ENCODE measurements around the gene PRKCB. TPM values are rescaled to one million over a fixed set of nuclear protein-coding genes. Genes with fewer than 3 reads are reported as not detected.

Gene PRKCB
- total and polyA plus RNA-seq, 2 donors (not counting 1 experiment from before 2014, with no cell fraction given): 0.01 TPM; not detected in 1

DNA sequence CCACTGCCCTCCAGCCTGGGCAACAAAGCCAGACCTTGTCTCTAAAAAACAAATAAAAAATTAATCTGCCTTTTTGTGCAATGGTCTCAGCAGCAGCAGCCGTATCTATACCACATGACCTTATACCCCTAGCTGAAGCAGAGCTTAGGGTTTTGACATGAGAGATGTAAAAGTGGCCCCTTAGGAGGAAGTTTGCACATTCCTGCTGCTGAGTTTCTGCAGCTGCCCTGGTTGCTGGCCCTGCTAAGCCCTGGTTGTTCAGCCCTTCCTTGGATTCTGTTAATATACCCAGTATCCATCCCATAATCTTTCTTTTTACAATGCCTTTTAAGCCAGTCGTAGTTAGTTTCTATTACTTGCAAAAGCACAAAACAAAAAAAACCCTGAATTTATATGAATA is 33.0 kb upstream of the PRKCB start:
- no peak for DNase-seq (ENCODE audit: low read depth in 2 of 2)
- no peak overlapping the region for H3K9ac ChIP-seq (ENCODE audit: insufficient read depth, low read length)
- TF ChIP-seq, protein P1, sequence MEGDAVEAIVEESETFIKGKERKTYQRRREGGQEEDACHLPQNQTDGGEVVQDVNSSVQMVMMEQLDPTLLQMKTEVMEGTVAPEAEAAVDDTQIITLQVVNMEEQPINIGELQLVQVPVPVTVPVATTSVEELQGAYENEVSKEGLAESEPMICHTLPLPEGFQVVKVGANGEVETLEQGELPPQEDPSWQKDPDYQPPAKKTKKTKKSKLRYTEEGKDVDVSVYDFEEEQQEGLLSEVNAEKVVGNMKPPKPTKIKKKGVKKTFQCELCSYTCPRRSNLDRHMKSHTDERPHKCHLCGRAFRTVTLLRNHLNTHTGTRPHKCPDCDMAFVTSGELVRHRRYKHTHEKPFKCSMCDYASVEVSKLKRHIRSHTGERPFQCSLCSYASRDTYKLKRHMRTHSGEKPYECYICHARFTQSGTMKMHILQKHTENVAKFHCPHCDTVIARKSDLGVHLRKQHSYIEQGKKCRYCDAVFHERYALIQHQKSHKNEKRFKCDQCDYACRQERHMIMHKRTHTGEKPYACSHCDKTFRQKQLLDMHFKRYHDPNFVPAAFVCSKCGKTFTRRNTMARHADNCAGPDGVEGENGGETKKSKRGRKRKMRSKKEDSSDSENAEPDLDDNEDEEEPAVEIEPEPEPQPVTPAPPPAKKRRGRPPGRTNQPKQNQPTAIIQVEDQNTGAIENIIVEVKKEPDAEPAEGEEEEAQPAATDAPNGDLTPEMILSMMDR (conservative IDR thresholded peaks at IDR 0.05 in 1 of 2, IDR thresholded peaks at IDR 0.05 in 1 of 2; ENCODE audit: low read depth in 1 of 2, low read length in 2 of 2): no peak
- no peak for TF ChIP-seq EZH2 (IDR thresholded peaks at IDR 0.05; ENCODE audit: low read length, missing control alignments)
- H3K79me2 ChIP-seq (ENCODE audit: control insufficient read depth, insufficient read depth, low read length): no peaks in the 10 kb centered on the region
- H3K27ac ChIP-seq (ENCODE audit: insufficient read depth, low read length): no peak overlapping the region
- H3K4me3 ChIP-seq (replicated peaks in 1 of 4; ENCODE audit: control extremely low read depth in 1 of 4, insufficient read depth in 1 of 4, low read depth in 3 of 4, low read length in 4 of 4): no peak overlapping the region
- H3K4me1 ChIP-seq (ENCODE audit: control insufficient read depth, extremely low read depth, insufficient read depth, low read length): no peaks in the 10 kb centered on the region
- no peak overlapping the region for H3K4me2 ChIP-seq (ENCODE audit: extremely low read depth, insufficient read depth, low read length)
- no peaks in the 10 kb centered on the region for H3K9me3 ChIP-seq (ENCODE audit: control insufficient read depth, insufficient read depth, low read depth, low read length)
- no peaks in the 10 kb centered on the region for H3K27me3 ChIP-seq (ENCODE audit: control insufficient read depth, insufficient read depth, low read length)
- no peaks in the 10 kb centered on the region for H4K20me1 ChIP-seq (ENCODE audit: control insufficient read depth, extremely low read depth, insufficient read depth, low read length)
- no peak overlapping the region for H2AFZ ChIP-seq (ENCODE audit: low read length)
- H3K36me3 ChIP-seq (ENCODE audit: control insufficient read depth, insufficient read depth, low read length): no peaks in the 10 kb centered on the region

- H3K9ac ChIP-seq (ENCODE audit: insufficient read depth, low read length): no peak overlapping the region
- H3K9me3 ChIP-seq (ENCODE audit: control insufficient read depth, insufficient read depth, low read depth, low read length): no peaks in the 10 kb centered on the region
- H2AFZ ChIP-seq (ENCODE audit: low read length): peak overlapping the region; percentile 67
- no peaks in the 10 kb centered on the region for H3K4me1 ChIP-seq (ENCODE audit: control insufficient read depth, extremely low read depth, insufficient read depth, low read length)
- no peak overlapping the region for H3K27ac ChIP-seq (ENCODE audit: insufficient read depth, low read length)
- H3K36me3 ChIP-seq (ENCODE audit: control insufficient read depth, insufficient read depth, low read length): no peaks in the 10 kb centered on the region
- no peaks in the 10 kb centered on the region for H4K20me1 ChIP-seq (ENCODE audit: control insufficient read depth, extremely low read depth, insufficient read depth, low read length)
- peak overlapping the region in 2 of 4 experiments; percentile 25 to 34 for H3K4me3 ChIP-seq (replicated peaks in 1 of 4; ENCODE audit: control extremely low read depth in 1 of 4, insufficient read depth in 1 of 4, low read depth in 3 of 4, low read length in 4 of 4)
- no peaks in the 10 kb centered on the region for H3K27me3 ChIP-seq (ENCODE audit: control insufficient read depth, insufficient read depth, low read length)
- TF ChIP-seq EZH2 (IDR thresholded peaks at IDR 0.05; ENCODE audit: low read length, missing control alignments): no peak
- TF ChIP-seq, protein P1 (conservative IDR thresholded peaks at IDR 0.05 in 1 of 2, IDR thresholded peaks at IDR 0.05 in 1 of 2; ENCODE audit: low read depth in 1 of 2, low read length in 2 of 2): peak; percentile 36 to 63
- H3K79me2 ChIP-seq (ENCODE audit: control insufficient read depth, insufficient read depth, low read length): no peaks in the 10 kb centered on the region
- H3K4me2 ChIP-seq (ENCODE audit: extremely low read depth, insufficient read depth, low read length): peak overlapping the region; percentile 59
- DNase-seq (ENCODE audit: low read depth in 2 of 2): peak; percentile 6 to 16
Measured at GRCh38 chr16:23803591-23804123, 32.1 kb upstream of the PRKCB start.

- H3K79me2 ChIP-seq (ENCODE audit: control insufficient read depth, insufficient read depth, low read length): no peaks in the 10 kb centered on the region
Measured at GRCh38 chr16:23807028-23807427, 28.8 kb upstream of the PRKCB start.

More at GRCh38 chr16:23807028-23807427, 28.8 kb upstream of the PRKCB start:
- DNase-seq (ENCODE audit: low read depth in 2 of 2): no peak
- Histone ChIP-seq H3K4me1 (ENCODE audit: control insufficient read depth, extremely low read depth, insufficient read depth, low read length) (no peaks in the 10 kb centered on the region), H3K9me3 (ENCODE audit: control insufficient read depth, insufficient read depth, low read depth, low read length) (no peaks in the 10 kb centered on the region), H2AFZ (ENCODE audit: low read length) (no peak overlapping the region), H3K36me3 (ENCODE audit: control insufficient read depth, insufficient read depth, low read length) (no peaks in the 10 kb centered on the region), H3K9ac (ENCODE audit: insufficient read depth, low read length) (no peak overlapping the region), H3K4me2 (ENCODE audit: extremely low read depth, insufficient read depth, low read length) (no peak overlapping the region), H4K20me1 (ENCODE audit: control insufficient read depth, extremely low read depth, insufficient read depth, low read length) (no peaks in the 10 kb centered on the region), H3K4me3 (replicated peaks in 1 of 4; ENCODE audit: control extremely low read depth in 1 of 4, insufficient read depth in 1 of 4, low read depth in 3 of 4, low read length in 4 of 4) (no peak overlapping the region), H3K27ac (ENCODE audit: insufficient read depth, low read length) (no peak overlapping the region), H3K27me3 (ENCODE audit: control insufficient read depth, insufficient read depth, low read length) (no peaks in the 10 kb centered on the region)
- no peak for TF ChIP-seq EZH2 (IDR thresholded peaks at IDR 0.05; ENCODE audit: low read length, missing control alignments)
- TF ChIP-seq, protein P1 (conservative IDR thresholded peaks at IDR 0.05 in 1 of 2, IDR thresholded peaks at IDR 0.05 in 1 of 2; ENCODE audit: low read depth in 1 of 2, low read length in 2 of 2): no peak
